GM18498 (cell line): Measurements from ENCODE around the gene ATP6V0B.

ENCODE experiments used
- ATAC-seq: cut with Tn5 transposase; IDR thresholded peaks from one replicate; pipeline ENCODE4 v1.9.1; 2021; ENCODE audit warnings: mild to moderate bottlenecking, moderate library complexity; ENCODE audit not compliant: unreplicated experiment

The ATP6V0B gene

GRCh38 chr1:43968348-43968948 is 6.3 kb upstream of the ATP6V0B start:
- ATAC-seq, result no peak

- no peak for ATAC-seq
Measured at GRCh38 chr1:43969416-43969745, 5.4 kb upstream of the ATP6V0B start.

GRCh38 chr1:43969746-43970466 is 4.9 kb upstream of the ATP6V0B start, which contains the start of gene DPH2:
Gene DPH2 (plus strand): TSS chr1:43970010. CDS start chr1:43970176, 166 bp downstream.
- peak; percentile 86 for ATAC-seq

- ATAC-seq, result no peak
Measured at GRCh38 chr1:43970502-43970901, 4.3 kb upstream of the ATP6V0B start.

GRCh38 chr1:43970911-43971310 is 3.8 kb upstream of the ATP6V0B start:
- ATAC-seq, result no peak

- ATAC-seq, result no peak
Measured at GRCh38 chr1:43971336-43971980, 3.3 kb upstream of the ATP6V0B start.

- ATAC-seq, result no peak
Measured at GRCh38 chr1:43973981-43974442, 748 bp upstream of the ATP6V0B start.

- no peak for ATAC-seq
Measured at GRCh38 chr1:43975249-43975961, 645 bp downstream of the ATP6V0B start.

- no peak for ATAC-seq
Measured at GRCh38 chr1:43976045-43976444, 1.3 kb downstream of the ATP6V0B start.

GRCh38 chr1:43976890-43977289 is 2.1 kb downstream of the ATP6V0B start:
- no peak for ATAC-seq

GRCh38 chr1:43977376-43978263 is 2.9 kb downstream of the ATP6V0B start:
- no peak for ATAC-seq

- no peak for ATAC-seq
Measured at GRCh38 chr1:43978264-43978550, 3.4 kb downstream of the ATP6V0B start.

- no peak for ATAC-seq
Measured at GRCh38 chr1:43978551-43979260, 3.9 kb downstream of the ATP6V0B start, which contains the start of gene B4GALT2. Gene B4GALT2 (plus strand): TSS chr1:43979210. CDS start chr1:43981161, 1,951 bp downstream.

GRCh38 chr1:43979261-43979527 is 4.4 kb downstream of the ATP6V0B start:
- no peak for ATAC-seq

GRCh38 chr1:43979528-43980254 is 4.9 kb downstream of the ATP6V0B start:
- no peak for ATAC-seq

- ATAC-seq, result no peak
Measured at GRCh38 chr1:43980255-43981134, 5.7 kb downstream of the ATP6V0B start.

GRCh38 chr1:43981135-43981491 is 6.4 kb downstream of the ATP6V0B start:
- no peak for ATAC-seq

GRCh38 chr1:43981636-43982035 is 6.9 kb downstream of the ATP6V0B start:
- ATAC-seq, result no peak

- ATAC-seq, result no peak
Measured at GRCh38 chr1:43982241-43982640, 7.5 kb downstream of the ATP6V0B start.
